WERI-Rb-1 (cell line): ENCODE results near the gene SIAE.

Source experiments
- DNase-seq: peaks from one replicate; pipeline ENCODE4 v3.0.0-alpha.2; 2020
- H3K27ac ChIP-seq: fragments of 250-450 bp; sonication (Bioruptor Pico); 2 replicates; pipeline ENCODE4 v1.5.1; 2020; ENCODE audit warnings: mild to moderate bottlenecking, moderate library complexity
- H3K27me3 ChIP-seq: fragments of 250-450 bp; sonication (Bioruptor Pico); 2 replicates; pipeline ENCODE4 v1.5.1; 2021; ENCODE audit warnings: mild to moderate bottlenecking, low read depth, moderate library complexity; ENCODE audit not compliant: insufficient read depth, severe bottlenecking
- H3K36me3 ChIP-seq: fragments of 250-450 bp; sonication (Bioruptor Pico); 2 replicates; pipeline ENCODE4 v1.5.1; 2020; ENCODE audit warnings: mild to moderate bottlenecking, moderate library complexity
- H3K4me3 ChIP-seq: 2 replicates; pipeline ENCODE4 v1.5.1; 2011; ENCODE audit warnings: low read depth, mild to moderate bottlenecking, control low read depth, low read length
- H3K9me3 ChIP-seq: fragments of 250-450 bp; sonication (Bioruptor Pico); 2 replicates; pipeline ENCODE4 v1.5.1; 2021; ENCODE audit warnings: mild to moderate bottlenecking, moderate library complexity; ENCODE audit not compliant: severe bottlenecking
- TF ChIP-seq, protein P1 (sequence below): IDR thresholded peaks from 2 replicates; pipeline ENCODE4 v1.5.1; 2011; ENCODE audit warnings: low read depth, mild to moderate bottlenecking, control low read depth, inconsistent platforms, low read length

The SIAE gene

DNA sequence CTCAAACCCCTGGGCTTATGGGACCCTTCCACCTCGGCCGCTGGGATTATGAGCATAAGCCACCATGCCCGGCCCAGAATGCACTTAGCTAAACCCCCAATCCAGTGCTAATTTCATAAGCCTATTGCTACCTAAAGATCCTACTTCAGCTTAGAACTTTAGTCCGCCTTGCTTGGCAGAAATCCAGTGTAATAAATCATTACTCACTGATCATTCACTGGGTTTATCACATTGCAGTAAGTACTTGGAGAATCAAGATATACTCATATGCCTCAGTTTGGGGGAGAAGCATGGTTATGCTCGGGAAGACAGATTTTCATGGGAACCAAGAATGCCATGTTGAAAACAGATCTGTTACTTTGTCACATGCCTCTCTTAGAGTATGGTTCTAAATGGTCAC is 54.7 kb downstream of the SIAE start:
- TF ChIP-seq, protein P1, sequence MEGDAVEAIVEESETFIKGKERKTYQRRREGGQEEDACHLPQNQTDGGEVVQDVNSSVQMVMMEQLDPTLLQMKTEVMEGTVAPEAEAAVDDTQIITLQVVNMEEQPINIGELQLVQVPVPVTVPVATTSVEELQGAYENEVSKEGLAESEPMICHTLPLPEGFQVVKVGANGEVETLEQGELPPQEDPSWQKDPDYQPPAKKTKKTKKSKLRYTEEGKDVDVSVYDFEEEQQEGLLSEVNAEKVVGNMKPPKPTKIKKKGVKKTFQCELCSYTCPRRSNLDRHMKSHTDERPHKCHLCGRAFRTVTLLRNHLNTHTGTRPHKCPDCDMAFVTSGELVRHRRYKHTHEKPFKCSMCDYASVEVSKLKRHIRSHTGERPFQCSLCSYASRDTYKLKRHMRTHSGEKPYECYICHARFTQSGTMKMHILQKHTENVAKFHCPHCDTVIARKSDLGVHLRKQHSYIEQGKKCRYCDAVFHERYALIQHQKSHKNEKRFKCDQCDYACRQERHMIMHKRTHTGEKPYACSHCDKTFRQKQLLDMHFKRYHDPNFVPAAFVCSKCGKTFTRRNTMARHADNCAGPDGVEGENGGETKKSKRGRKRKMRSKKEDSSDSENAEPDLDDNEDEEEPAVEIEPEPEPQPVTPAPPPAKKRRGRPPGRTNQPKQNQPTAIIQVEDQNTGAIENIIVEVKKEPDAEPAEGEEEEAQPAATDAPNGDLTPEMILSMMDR = no peak
- Histone ChIP-seq H3K27ac (no peak overlapping the region), H3K36me3 (peaks cover 3% of the 10 kb centered on the region), H3K4me3 (no peak overlapping the region), H3K27me3 (no peaks in the 10 kb centered on the region), H3K9me3 (no peaks in the 10 kb centered on the region)
- peak; percentile 63 for DNase-seq

DNA sequence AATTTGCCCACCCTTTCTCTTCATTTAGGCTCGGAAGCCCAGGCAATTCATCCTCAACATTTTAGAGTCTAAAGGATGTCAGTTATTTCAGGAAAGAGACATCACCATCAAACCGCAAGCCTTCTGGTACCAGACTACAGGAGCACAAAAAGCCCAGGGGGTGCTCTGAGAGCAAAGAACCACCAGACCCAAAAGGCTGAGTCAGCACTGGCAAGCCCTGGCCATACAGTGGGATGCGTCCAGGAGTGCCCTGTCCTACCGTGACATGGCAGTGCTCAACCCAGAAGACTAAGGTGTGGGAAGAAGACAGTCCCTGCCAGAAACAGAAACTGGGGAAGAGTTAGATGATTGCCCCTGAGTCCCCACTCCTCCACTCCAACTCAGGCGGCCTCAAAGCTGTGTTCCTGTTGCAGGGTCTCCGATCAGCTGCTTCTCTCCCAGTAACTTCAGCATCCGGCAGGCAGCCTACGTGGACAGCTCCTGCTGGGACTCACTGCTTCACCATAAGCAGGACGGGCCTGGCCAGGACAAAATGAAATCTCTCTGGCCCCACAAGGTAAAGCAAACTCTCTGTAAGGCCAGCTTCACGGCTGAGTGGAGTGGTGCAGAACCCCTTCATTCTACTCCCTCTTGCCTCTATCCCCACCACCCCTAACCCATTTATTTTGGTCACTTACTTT is 60.8 kb downstream of the SIAE start:
- H3K9me3 ChIP-seq = no peaks in the 10 kb centered on the region
- H3K36me3 ChIP-seq = no peaks in the 10 kb centered on the region
- no peak overlapping the region for H3K4me3 ChIP-seq
- H3K27ac ChIP-seq = no peak overlapping the region
- no peaks in the 10 kb centered on the region for H3K27me3 ChIP-seq
- TF ChIP-seq, protein P1 = no peak
- DNase-seq = no peak

DNA sequence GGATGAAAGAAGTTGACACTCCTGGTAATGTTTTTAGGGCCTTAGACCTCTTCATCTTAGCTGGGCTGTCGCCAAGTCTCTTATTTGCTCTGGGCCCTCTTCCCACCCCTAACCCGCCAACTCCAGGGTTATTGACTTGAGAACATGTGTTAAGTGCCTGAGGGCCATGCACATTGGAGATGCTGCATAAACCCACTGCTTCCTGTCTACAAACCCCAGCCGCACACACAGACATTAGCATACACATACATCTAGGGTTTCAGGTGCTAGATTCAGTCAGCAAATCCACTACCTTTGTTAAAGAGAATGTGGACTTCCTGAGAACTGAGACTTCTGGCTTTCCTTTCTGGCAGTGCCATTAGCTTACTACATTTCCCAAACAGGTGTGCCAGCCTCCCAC is 61.5 kb downstream of the SIAE start:
- DNase-seq = no peak
- Histone ChIP-seq H3K27me3 (no peaks in the 10 kb centered on the region), H3K4me3 (no peak overlapping the region), H3K9me3 (no peaks in the 10 kb centered on the region), H3K27ac (no peak overlapping the region), H3K36me3 (no peaks in the 10 kb centered on the region)
- TF ChIP-seq, protein P1 = no peak

DNA sequence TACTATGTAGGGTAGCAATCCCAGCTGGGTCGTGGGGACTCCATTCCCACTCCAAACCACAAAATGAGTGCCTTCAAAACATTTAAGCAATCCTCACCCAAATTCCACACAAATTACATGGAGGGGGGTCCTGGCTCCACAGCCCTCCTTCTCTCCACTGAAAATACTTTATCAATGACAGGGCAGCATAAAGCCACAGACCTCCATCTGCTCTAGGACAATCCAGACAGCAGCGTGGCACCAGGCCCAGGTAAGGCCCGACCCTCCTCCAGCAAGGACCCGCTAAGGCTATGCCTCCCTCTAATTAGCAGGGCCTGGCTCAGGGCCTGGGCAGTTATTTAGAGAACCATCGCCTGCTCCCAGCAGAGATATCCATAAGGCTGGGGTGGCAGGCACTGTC is 62.5 kb downstream of the SIAE start, which contains the start of gene PANX3:
Gene PANX3 (plus strand): TSS at position 365 of the 400 bp plus-strand sequence. CDS start 129 bp downstream, outside the sequence.
- no peak for DNase-seq
- Histone ChIP-seq H3K27ac (no peak within 1 kb of the TSS), H3K9me3 (no peaks in the 10 kb centered on the region), H3K27me3 (no peaks in the 10 kb centered on the region), H3K4me3 (no peak within 1 kb of the TSS), H3K36me3 (no peaks in the 10 kb centered on the region)
- TF ChIP-seq, protein P1 = no peak

DNA sequence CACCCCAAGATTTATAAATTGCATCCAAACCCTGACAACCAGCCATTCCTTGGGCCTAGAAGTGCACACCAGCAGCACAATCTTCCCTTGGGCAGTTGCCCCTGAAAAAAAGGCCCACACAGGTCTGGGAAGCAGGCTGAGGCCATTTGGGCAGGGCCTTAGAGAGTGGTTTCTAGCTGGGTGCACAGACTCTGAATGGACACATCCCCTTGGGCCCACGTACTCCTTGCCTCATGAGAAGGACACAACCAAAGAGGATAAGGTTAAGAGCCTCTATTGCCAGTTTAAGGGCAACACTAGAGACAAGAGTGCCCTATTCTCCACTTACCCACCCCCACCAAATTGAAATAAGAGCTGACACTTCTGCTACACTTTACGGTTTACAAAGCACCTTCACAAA is 63.2 kb downstream of the SIAE start:
- H3K9me3 ChIP-seq = no peaks in the 10 kb centered on the region
- H3K27me3 ChIP-seq = no peaks in the 10 kb centered on the region
- no peak overlapping the region for H3K27ac ChIP-seq
- TF ChIP-seq, protein P1 = no peak
- H3K36me3 ChIP-seq = no peaks in the 10 kb centered on the region
- H3K4me3 ChIP-seq = no peak overlapping the region
- DNase-seq = no peak

DNA sequence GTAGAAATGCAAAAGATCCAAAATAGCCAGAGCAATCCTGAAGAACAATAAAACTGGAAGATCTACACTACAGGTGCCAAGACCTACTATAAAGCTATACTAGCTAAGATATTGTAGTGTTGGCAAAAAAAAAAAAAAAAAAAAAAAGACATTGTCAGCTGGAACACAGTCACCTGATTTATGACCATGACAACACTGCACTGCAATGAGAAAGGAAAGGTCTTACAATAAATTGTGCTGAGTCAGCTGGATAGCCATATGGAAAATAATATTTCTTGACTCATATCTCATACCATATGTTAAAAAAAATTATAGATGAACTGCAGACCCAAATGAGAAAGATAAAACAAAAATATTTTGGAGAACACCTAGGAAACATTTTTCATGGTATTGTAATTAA is 65.4 kb downstream of the SIAE start:
- TF ChIP-seq, protein P1 = no peak
- H3K27ac ChIP-seq = no peak overlapping the region
- H3K36me3 ChIP-seq = no peaks in the 10 kb centered on the region
- no peak for DNase-seq
- no peaks in the 10 kb centered on the region for H3K9me3 ChIP-seq
- H3K27me3 ChIP-seq = no peaks in the 10 kb centered on the region
- no peak overlapping the region for H3K4me3 ChIP-seq
